ENCODE measurements around the gene PKNOX2.

The PKNOX2 gene

GRCh38 chr11:125257751-125258150 is 93.2 kb downstream of the PKNOX2 start:
- Histone ChIP-seq H3K9me3 (ENCODE audit: control insufficient read depth, insufficient read depth, low read length) (no peaks in the 10 kb centered on the region), H3K27me3 (ENCODE audit: control insufficient read depth, insufficient read depth, low read length) (no peaks in the 10 kb centered on the region; the same call in 1 of the 2 replicates), H3K4me1 (ENCODE audit: control insufficient read depth, insufficient read depth, low read length) (peaks cover 6% of the 10 kb centered on the region; the same call in 1 of the 2 replicates)

GRCh38 chr11:125258291-125259032 is 93.9 kb downstream of the PKNOX2 start:
- H3K4me1 ChIP-seq (ENCODE audit: control insufficient read depth, insufficient read depth, low read length), result peaks cover 10% of the 10 kb centered on the region
- no peaks in the 10 kb centered on the region; the same call in 1 of the 2 replicates for H3K27me3 ChIP-seq (ENCODE audit: control insufficient read depth, insufficient read depth, low read length)
- H3K4me3 ChIP-seq (ENCODE audit: low read length), result no peak overlapping the region
- DNase-seq (ENCODE audit: low read depth, low spot score), result no peak
- no peaks in the 10 kb centered on the region for H3K9me3 ChIP-seq (ENCODE audit: control insufficient read depth, insufficient read depth, low read length)
- no peaks in the 10 kb centered on the region for H3K36me3 ChIP-seq (ENCODE audit: control insufficient read depth, insufficient read depth, low read length)
- WGBS (ENCODE audit: insufficient coverage, insufficient read length), result 100% methylated on average over 1 of the region's 8 CpGs
- no peak overlapping the region for H3K27ac ChIP-seq (ENCODE audit: low read length)

More at GRCh38 chr11:125257751-125258150, 93.2 kb downstream of the PKNOX2 start:
- DNase-seq (ENCODE audit: low read depth, low spot score), result no peak
- WGBS (ENCODE audit: insufficient coverage, insufficient read length), result no CpG with 5 or more reads among the region's 4 CpGs
- no peaks in the 10 kb centered on the region for H3K36me3 ChIP-seq (ENCODE audit: control insufficient read depth, insufficient read depth, low read length)
- H3K27ac ChIP-seq (ENCODE audit: low read length), result no peak overlapping the region
- no peak overlapping the region for H3K4me3 ChIP-seq (ENCODE audit: low read length)

GRCh38 chr11:125261588-125261987 is 97.0 kb downstream of the PKNOX2 start:
- DNase-seq (ENCODE audit: low read depth, low spot score), result no peak
- peaks cover 14% of the 10 kb centered on the region for H3K4me1 ChIP-seq (ENCODE audit: control insufficient read depth, insufficient read depth, low read length)
- no peak overlapping the region for H3K27ac ChIP-seq (ENCODE audit: low read length)
- H3K27me3 ChIP-seq (ENCODE audit: control insufficient read depth, insufficient read depth, low read length), result no peaks in the 10 kb centered on the region; the same call in 1 of the 2 replicates
- no peak overlapping the region for H3K4me3 ChIP-seq (ENCODE audit: low read length)
- WGBS (ENCODE audit: insufficient coverage, insufficient read length), result no CpG with 5 or more reads among the region's 4 CpGs
- no peaks in the 10 kb centered on the region for H3K36me3 ChIP-seq (ENCODE audit: control insufficient read depth, insufficient read depth, low read length)
- no peaks in the 10 kb centered on the region for H3K9me3 ChIP-seq (ENCODE audit: control insufficient read depth, insufficient read depth, low read length)

GRCh38 chr11:125262194-125262829 is 97.8 kb downstream of the PKNOX2 start:
- Histone ChIP-seq H3K27ac (ENCODE audit: low read length) (no peak overlapping the region), H3K4me1 (ENCODE audit: control insufficient read depth, insufficient read depth, low read length) (peaks cover 14% of the 10 kb centered on the region), H3K4me3 (ENCODE audit: low read length) (no peak overlapping the region), H3K9me3 (ENCODE audit: control insufficient read depth, insufficient read depth, low read length) (no peaks in the 10 kb centered on the region), H3K36me3 (ENCODE audit: control insufficient read depth, insufficient read depth, low read length) (no peaks in the 10 kb centered on the region), H3K27me3 (ENCODE audit: control insufficient read depth, insufficient read depth, low read length) (no peaks in the 10 kb centered on the region; the same call in 1 of the 2 replicates)
- WGBS (ENCODE audit: insufficient coverage, insufficient read length), result no CpG with 5 or more reads among the region's 20 CpGs
- no peak for DNase-seq (ENCODE audit: low read depth, low spot score)

- no peak overlapping the region for H3K27ac ChIP-seq (ENCODE audit: low read length)
- peaks cover 12% of the 10 kb centered on the region for H3K4me1 ChIP-seq (ENCODE audit: control insufficient read depth, insufficient read depth, low read length)
- H3K27me3 ChIP-seq (ENCODE audit: control insufficient read depth, insufficient read depth, low read length), result no peaks in the 10 kb centered on the region; the same call in 1 of the 2 replicates
- H3K36me3 ChIP-seq (ENCODE audit: control insufficient read depth, insufficient read depth, low read length), result no peaks in the 10 kb centered on the region
- no peak for DNase-seq (ENCODE audit: low read depth, low spot score)
- H3K4me3 ChIP-seq (ENCODE audit: low read length), result no peak overlapping the region; the same call in 1 of the 2 replicates
- no peaks in the 10 kb centered on the region for H3K9me3 ChIP-seq (ENCODE audit: control insufficient read depth, insufficient read depth, low read length)
- no CpG with 5 or more reads among the region's 10 CpGs for WGBS (ENCODE audit: insufficient coverage, insufficient read length)
These were observed 98.3 kb downstream of the PKNOX2 start for GRCh38 chr11:125262830-125263218.

- Histone ChIP-seq H3K36me3 (ENCODE audit: control insufficient read depth, insufficient read depth, low read length) (no peaks in the 10 kb centered on the region), H3K27me3 (ENCODE audit: control insufficient read depth, insufficient read depth, low read length) (no peaks in the 10 kb centered on the region; the same call in 1 of the 2 replicates), H3K4me3 (ENCODE audit: low read length) (no peak overlapping the region; the same call in 1 of the 2 replicates), H3K9me3 (ENCODE audit: control insufficient read depth, insufficient read depth, low read length) (no peaks in the 10 kb centered on the region), H3K27ac (ENCODE audit: low read length) (no peak overlapping the region), H3K4me1 (ENCODE audit: control insufficient read depth, insufficient read depth, low read length) (peaks cover 12% of the 10 kb centered on the region)
- WGBS (ENCODE audit: insufficient coverage, insufficient read length), result no CpG with 5 or more reads among the region's 29 CpGs
- DNase-seq (ENCODE audit: low read depth, low spot score), result peak; percentile 77
These were observed 98.8 kb downstream of the PKNOX2 start for GRCh38 chr11:125263268-125263790.

GRCh38 chr11:125264100-125265022 is 99.8 kb downstream of the PKNOX2 start:
- Histone ChIP-seq H3K9me3 (ENCODE audit: control insufficient read depth, insufficient read depth, low read length) (no peaks in the 10 kb centered on the region), H3K27me3 (ENCODE audit: control insufficient read depth, insufficient read depth, low read length) (no peaks in the 10 kb centered on the region; the same call in 1 of the 2 replicates), H3K4me1 (ENCODE audit: control insufficient read depth, insufficient read depth, low read length) (peaks cover 12% of the 10 kb centered on the region), H3K27ac (ENCODE audit: low read length) (no peak overlapping the region), H3K4me3 (ENCODE audit: low read length) (no peak overlapping the region), H3K36me3 (ENCODE audit: control insufficient read depth, insufficient read depth, low read length) (no peaks in the 10 kb centered on the region)
- no peak for DNase-seq (ENCODE audit: low read depth, low spot score)
- no CpG with 5 or more reads among the region's 14 CpGs for WGBS (ENCODE audit: insufficient coverage, insufficient read length)

- no peak for DNase-seq (ENCODE audit: low read depth, low spot score)
- Histone ChIP-seq H3K27me3 (ENCODE audit: control insufficient read depth, insufficient read depth, low read length) (no peaks in the 10 kb centered on the region; the same call in 1 of the 2 replicates), H3K4me1 (ENCODE audit: control insufficient read depth, insufficient read depth, low read length) (peaks cover 7% of the 10 kb centered on the region), H3K4me3 (ENCODE audit: low read length) (no peak overlapping the region), H3K9me3 (ENCODE audit: control insufficient read depth, insufficient read depth, low read length) (no peaks in the 10 kb centered on the region), H3K36me3 (ENCODE audit: control insufficient read depth, insufficient read depth, low read length) (no peaks in the 10 kb centered on the region), H3K27ac (ENCODE audit: low read length) (no peak overlapping the region)
- WGBS (ENCODE audit: insufficient coverage, insufficient read length), result no CpG with 5 or more reads among the region's 8 CpGs
These were observed 103.0 kb downstream of the PKNOX2 start for GRCh38 chr11:125267548-125267947.

- H3K4me3 ChIP-seq (ENCODE audit: low read length), result no peak overlapping the region
- no peaks in the 10 kb centered on the region for H3K27me3 ChIP-seq (ENCODE audit: control insufficient read depth, insufficient read depth, low read length)
- no CpG with 5 or more reads among the region's 5 CpGs for WGBS (ENCODE audit: insufficient coverage, insufficient read length)
- no peaks in the 10 kb centered on the region for H3K9me3 ChIP-seq (ENCODE audit: control insufficient read depth, insufficient read depth, low read length)
- H3K36me3 ChIP-seq (ENCODE audit: control insufficient read depth, insufficient read depth, low read length), result no peaks in the 10 kb centered on the region
- no peak overlapping the region for H3K27ac ChIP-seq (ENCODE audit: low read length)
- peaks cover 2% of the 10 kb centered on the region for H3K4me1 ChIP-seq (ENCODE audit: control insufficient read depth, insufficient read depth, low read length)
- DNase-seq (ENCODE audit: low read depth, low spot score), result no peak
These were observed 104.1 kb downstream of the PKNOX2 start for GRCh38 chr11:125268611-125269010.

- Histone ChIP-seq H3K36me3 (ENCODE audit: control insufficient read depth, insufficient read depth, low read length) (no peaks in the 10 kb centered on the region), H3K4me3 (ENCODE audit: low read length) (no peak overlapping the region), H3K27me3 (ENCODE audit: control insufficient read depth, insufficient read depth, low read length) (no peaks in the 10 kb centered on the region), H3K27ac (ENCODE audit: low read length) (no peak overlapping the region), H3K9me3 (ENCODE audit: control insufficient read depth, insufficient read depth, low read length) (no peaks in the 10 kb centered on the region), H3K4me1 (ENCODE audit: control insufficient read depth, insufficient read depth, low read length) (0 out of 2 replicates have a peak, but pooled peaks cover 1% of the 10 kb centered on the region)
- DNase-seq (ENCODE audit: low read depth, low spot score), result no peak
- WGBS (ENCODE audit: insufficient coverage, insufficient read length), result no CpG with 5 or more reads among the region's 3 CpGs
These were observed 105.6 kb downstream of the PKNOX2 start for GRCh38 chr11:125270106-125270505.

Data from iPS DF 6.9 (cell line).